ENCODE results near the gene ACTR6.

DNA sequence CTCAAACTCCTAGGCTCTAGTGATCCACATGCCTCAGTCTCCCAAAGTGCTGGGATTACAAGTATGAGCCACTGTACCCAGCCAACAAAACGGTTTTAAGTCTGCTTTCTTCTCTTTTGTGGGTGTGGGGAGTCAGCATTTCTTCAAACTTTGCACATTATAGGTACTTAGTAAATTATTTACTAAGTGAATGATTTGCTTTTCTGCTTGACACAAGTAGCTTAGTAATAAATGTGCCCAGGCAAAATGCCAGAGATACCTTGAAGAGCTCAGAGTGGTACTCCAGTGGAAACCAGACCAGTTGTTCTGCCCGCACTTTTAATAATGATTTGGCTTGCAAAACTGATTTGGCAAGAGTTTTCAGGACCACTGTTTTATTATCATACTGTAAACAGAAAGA, 51.3 kb downstream of the ACTR6 start:
- TF ChIP-seq CTCF (IDR thresholded peaks at IDR 0.05; ENCODE audit: extremely low read depth in 1 of 2, insufficient read depth in 1 of 2, low read depth in 1 of 2, low read length in 2 of 2) (no peak), MAX (IDR thresholded peaks at IDR 0.05; ENCODE audit: insufficient read depth, insufficient read length) (no peak), POLR2A (IDR thresholded peaks at IDR 0.05; ENCODE audit: low read depth, low read length) (no peak), POLR2AphosphoS5 (IDR thresholded peaks at IDR 0.05; ENCODE audit: insufficient read depth, low read depth, low read length) (no peak), EZH2 (IDR thresholded peaks at IDR 0.05; ENCODE audit: borderline replicate concordance, low read depth, low read length, severe bottlenecking) (no peak), JUN (IDR thresholded peaks at IDR 0.05; ENCODE audit: borderline replicate concordance, insufficient read depth, insufficient read length, low read depth) (no peak), FOS (IDR thresholded peaks at IDR 0.05; ENCODE audit: borderline replicate concordance, insufficient read depth, low read length) (no peak)

All from endothelial cell of umbilical vein (primary cell).